ENCODE results near the gene IFI27L1. TPM values are rescaled to one million over a fixed set of nuclear protein-coding genes. Genes with fewer than 3 reads are reported as not detected.

The IFI27L1 gene
- total RNA-seq, 1 experiment from 2014 or later = 19.6 TPM

GRCh38 chr14:94101748-94102147 is 20.6 kb downstream of the IFI27L1 start:
- no peaks in the 10 kb centered on the region for H3K27me3 ChIP-seq (ENCODE audit: control insufficient read depth, insufficient read depth, low read length)
- no peak overlapping the region for H3K4me3 ChIP-seq (ENCODE audit: low read depth in 2 of 2, low read length in 2 of 2)
- ChIA-PET CTCF (no interaction called here), POLR2A (no interaction called here)
- H3K4me1 ChIP-seq (ENCODE audit: control insufficient read depth, insufficient read depth, low read length) = no peaks in the 10 kb centered on the region
- intact Hi-C loops (cut with micrococcal nuclease; ENCODE audit: unreplicated experiment) (no loop called here), in situ Hi-C loops (cut with HindIII; ENCODE audit: low pct_unique_long_range_greater_than_20kb, low sequenced_read_pairs) (no loop called here)
- no peak for TF ChIP-seq CTCF (IDR thresholded peaks at IDR 0.05)
- TF ChIP-seq TCF7L2 (IDR thresholded peaks at IDR 0.05; ENCODE audit: low read depth, low read length) = no peak
- no peak for TF ChIP-seq POLR2AphosphoS5 (IDR thresholded peaks at IDR 0.05; ENCODE audit: low read depth, low read length)
- TF ChIP-seq REST (IDR thresholded peaks at IDR 0.05; ENCODE audit: insufficient read depth in 1 of 2, low read depth in 2 of 2, low read length in 1 of 2) = no peak
- no peak for TF ChIP-seq SIN3A (IDR thresholded peaks at IDR 0.05; ENCODE audit: borderline replicate concordance, insufficient read depth, low read depth, low read length)
- no peaks in the 10 kb centered on the region for H3K9me3 ChIP-seq (ENCODE audit: control insufficient read depth, insufficient read depth, low read depth, low read length)
- no TSS peak for BruUV-seq (replicated peaks)
- no peak for DNase-seq (ENCODE audit: low read depth, low spot score)
- no peak overlapping the region for H3K27ac ChIP-seq (ENCODE audit: low read length)
- H3K36me3 ChIP-seq (ENCODE audit: control insufficient read depth, insufficient read depth, low read length) = no peaks in the 10 kb centered on the region
- no peak for ATAC-seq

- no peak for DNase-seq (ENCODE audit: low read depth, low spot score)
- H3K9me3 ChIP-seq (ENCODE audit: control insufficient read depth, insufficient read depth, low read depth, low read length) = no peaks in the 10 kb centered on the region
- TF ChIP-seq SIN3A (IDR thresholded peaks at IDR 0.05; ENCODE audit: borderline replicate concordance, insufficient read depth, low read depth, low read length) (no peak), TCF7L2 (IDR thresholded peaks at IDR 0.05; ENCODE audit: low read depth, low read length) (no peak), REST (IDR thresholded peaks at IDR 0.05; ENCODE audit: insufficient read depth in 1 of 2, low read depth in 2 of 2, low read length in 1 of 2) (no peak), CTCF (IDR thresholded peaks at IDR 0.05) (no peak), POLR2AphosphoS5 (IDR thresholded peaks at IDR 0.05; ENCODE audit: low read depth, low read length) (no peak)
- ChIA-PET CTCF (no interaction called here), POLR2A (no interaction called here)
- BruUV-seq (replicated peaks) = no TSS peak
- H3K4me1 ChIP-seq (ENCODE audit: control insufficient read depth, insufficient read depth, low read length) = no peaks in the 10 kb centered on the region
- in situ Hi-C loops (cut with HindIII; ENCODE audit: low pct_unique_long_range_greater_than_20kb, low sequenced_read_pairs) = no loop called here
- no peak overlapping the region for H3K27ac ChIP-seq (ENCODE audit: low read length)
- H3K27me3 ChIP-seq (ENCODE audit: control insufficient read depth, insufficient read depth, low read length) = no peaks in the 10 kb centered on the region
- intact Hi-C loops (cut with micrococcal nuclease; ENCODE audit: unreplicated experiment) = no loop called here
- H3K4me3 ChIP-seq (ENCODE audit: low read depth in 2 of 2, low read length in 2 of 2) = no peak overlapping the region
- no peak for ATAC-seq
- no peaks in the 10 kb centered on the region for H3K36me3 ChIP-seq (ENCODE audit: control insufficient read depth, insufficient read depth, low read length)
Observed at GRCh38 chr14:94102768-94103482, 21.8 kb downstream of the IFI27L1 start.

Measured in Panc1 (cell line).